Epithelial cell of esophagus (primary cell): ENCODE data around the gene SRSF12.

Experiments
- DNase-seq: peaks from one replicate; pipeline ENCODE4 v3.0.0; 2010; ENCODE audit warnings: low read depth
- H3K4me3 ChIP-seq: 2 replicates; pipeline ENCODE4 v1.5.1; 2011; ENCODE audit warnings: mild to moderate bottlenecking, low read length, control low read depth
- CTCF ChIP-seq: IDR thresholded peaks from 2 replicates; pipeline ENCODE4 v1.5.1; 2011; ENCODE audit warnings: low read depth, mild to moderate bottlenecking, low read length, control low read depth, inconsistent platforms; ENCODE audit not compliant: insufficient read depth; ENCODE audit errors: missing control alignments

The SRSF12 gene

GRCh38 chr6:89146718-89147700 lies 29.1 kb upstream of the SRSF12 start:
- H3K4me3 ChIP-seq = peak overlapping the region; percentile 60
- DNase-seq = peak; percentile 39
- TF ChIP-seq CTCF = no peak

DNA sequence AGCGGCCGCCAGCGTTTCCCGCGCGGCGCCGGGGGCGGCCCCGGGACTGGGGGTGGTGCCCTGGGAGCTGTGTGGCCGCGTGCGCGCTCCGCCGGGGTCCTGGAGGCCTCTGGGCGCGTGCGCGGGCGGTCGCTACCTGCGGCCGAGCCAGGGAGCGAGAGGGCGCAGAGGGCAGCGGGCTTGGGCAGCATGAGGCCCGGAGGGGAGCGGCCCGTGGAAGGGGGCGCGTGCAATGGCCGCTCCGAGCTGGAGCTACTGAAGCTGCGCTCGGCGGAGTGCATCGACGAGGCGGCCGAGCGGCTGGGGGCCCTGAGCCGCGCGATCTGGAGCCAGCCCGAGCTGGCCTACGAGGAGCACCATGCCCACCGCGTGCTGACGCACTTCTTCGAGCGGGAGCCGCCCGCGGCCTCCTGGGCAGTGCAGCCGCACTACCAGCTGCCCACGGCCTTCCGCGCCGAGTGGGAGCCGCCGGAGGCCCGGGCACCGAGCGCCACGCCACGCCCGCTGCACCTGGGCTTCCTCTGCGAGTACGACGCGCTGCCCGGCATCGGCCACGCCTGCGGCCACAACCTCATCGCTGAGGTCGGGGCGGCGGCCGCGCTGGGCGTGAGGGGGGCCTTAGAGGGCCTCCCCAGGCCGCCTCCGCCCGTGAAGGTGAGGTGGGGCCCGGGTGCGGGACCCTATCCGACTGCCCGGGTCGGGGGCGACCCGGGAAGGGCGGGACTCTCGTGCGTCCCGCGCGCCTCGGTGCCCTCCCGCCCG lies 28.3 kb upstream of the SRSF12 start, which contains the start of gene PM20D2:
Gene PM20D2, plus strand, starts transcription at position 100 of the 762 bp plus-strand sequence. Its CDS starts 90 bp downstream, at position 190.
- H3K4me3 ChIP-seq = peak within 1 kb of the TSS; percentile 60
- DNase-seq = peak; percentile 44
- no peak for TF ChIP-seq CTCF

DNA sequence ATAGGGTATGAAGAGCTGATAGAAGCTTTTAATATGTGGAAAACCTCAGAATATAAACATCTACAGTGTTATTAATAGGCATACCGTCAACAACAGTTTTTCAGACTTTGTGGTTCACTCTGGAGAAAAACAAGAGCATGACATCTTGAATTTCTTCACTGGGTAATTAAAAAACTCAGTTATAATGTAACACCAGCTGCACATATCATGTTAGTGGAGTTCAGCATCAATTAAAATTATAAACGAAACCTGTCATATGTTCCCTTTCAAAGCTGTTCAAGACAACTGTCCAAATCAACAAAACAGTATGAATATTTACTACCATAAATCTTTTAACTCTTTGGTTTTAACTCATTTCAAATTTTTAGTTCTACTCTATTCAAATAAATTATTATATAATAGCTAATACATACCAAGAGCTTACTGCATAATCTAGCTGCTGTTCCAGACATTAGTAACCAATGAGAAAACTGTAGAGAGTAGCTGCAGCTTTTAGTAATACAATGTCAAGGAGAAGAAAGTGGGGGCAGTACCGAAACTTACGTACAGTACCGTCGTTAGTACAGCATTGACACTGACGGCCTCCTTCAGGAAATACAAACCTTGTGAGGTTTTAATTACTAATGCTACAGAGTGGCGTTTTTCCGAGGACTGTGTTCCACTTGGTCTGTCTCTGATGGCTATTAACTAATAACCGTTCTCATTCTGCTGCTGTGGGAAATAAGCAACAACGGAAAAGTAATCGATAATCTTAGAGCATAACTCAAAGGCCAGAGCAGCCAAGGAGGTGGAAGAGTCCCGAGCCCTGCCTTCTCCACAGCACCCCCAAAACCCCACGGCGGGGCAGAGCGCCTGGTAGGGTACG lies 27.5 kb upstream of the SRSF12 start:
- DNase-seq = peak; percentile 45
- H3K4me3 ChIP-seq = peak overlapping the region; percentile 60

DNA sequence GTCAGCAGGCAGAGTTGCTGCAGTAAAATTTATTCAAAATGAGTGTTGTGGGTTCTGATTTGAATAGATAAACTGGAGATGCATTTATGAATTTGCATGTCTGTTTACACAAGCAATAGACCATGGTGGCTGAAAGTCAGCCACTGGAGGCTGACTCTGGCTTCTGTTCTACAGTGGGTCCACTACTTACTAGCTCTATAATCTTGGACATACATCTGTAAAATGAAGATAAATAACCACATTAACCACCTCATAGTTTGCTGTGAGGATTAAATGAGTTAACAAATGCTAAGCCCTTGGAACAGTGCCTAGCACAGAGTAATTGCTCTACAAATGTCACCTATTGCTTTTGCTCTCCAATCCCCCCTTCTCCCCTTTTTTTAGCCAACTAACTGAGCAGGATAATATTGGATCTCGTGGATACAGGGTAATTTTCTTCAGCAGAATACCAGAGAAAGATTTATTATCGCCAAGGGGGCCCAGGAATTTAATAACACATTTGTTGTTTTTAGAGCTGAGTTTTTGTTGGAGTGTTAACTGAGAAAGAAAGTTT lies 26.6 kb upstream of the SRSF12 start:
- no peak for DNase-seq
- no peak for TF ChIP-seq CTCF

More for the DNA sequence above, 27.5 kb upstream of the SRSF12 start:
- no peak for TF ChIP-seq CTCF

DNA sequence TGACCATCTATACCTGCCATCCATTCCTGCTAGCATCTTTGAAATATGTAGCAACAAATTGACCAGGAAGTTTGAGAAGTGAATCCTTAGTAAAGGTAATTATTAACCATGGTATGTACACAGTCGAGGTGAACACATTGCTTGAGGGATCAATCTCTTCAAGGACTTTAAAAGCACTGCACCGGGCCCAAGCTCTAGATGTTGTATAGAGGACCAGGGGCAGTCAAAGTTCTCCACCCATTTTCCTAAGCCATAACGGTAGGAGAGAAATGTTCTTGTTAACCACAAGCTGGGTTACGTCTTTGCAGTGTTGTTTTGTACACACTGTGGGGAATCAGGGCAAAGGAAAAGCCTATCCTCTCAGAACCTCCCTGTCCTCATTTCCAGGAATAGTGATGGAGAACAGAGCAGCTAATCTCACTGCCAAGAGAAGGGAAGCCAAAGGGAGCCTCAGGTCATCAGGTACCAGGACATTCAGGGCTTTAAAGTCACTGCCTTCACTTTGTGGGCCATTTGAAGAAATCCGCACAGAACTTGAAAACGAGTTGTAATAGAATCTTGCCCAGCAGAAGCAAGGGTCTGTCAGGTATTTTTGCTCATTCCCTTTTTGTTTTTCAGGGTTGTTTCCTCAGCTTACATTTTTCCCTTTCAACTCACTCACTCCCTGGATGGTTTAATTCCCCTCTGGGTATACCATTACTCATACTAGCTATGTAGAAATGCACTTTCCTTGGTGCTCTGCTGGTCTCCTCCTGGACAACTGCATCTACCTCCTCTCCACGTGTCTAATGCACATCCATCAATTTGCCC lies 22.7 kb upstream of the SRSF12 start:
- no peak overlapping the region for H3K4me3 ChIP-seq
- TF ChIP-seq CTCF = no peak
- DNase-seq = peak; percentile 60

More for the DNA sequence above, 26.6 kb upstream of the SRSF12 start:
- no peak overlapping the region for H3K4me3 ChIP-seq
